ENCODE measurements around the gene TMEM72.

GRCh38 chr10:44974082-44974627 is 63.0 kb downstream of the TMEM72 start:
- TF ChIP-seq, protein P1, sequence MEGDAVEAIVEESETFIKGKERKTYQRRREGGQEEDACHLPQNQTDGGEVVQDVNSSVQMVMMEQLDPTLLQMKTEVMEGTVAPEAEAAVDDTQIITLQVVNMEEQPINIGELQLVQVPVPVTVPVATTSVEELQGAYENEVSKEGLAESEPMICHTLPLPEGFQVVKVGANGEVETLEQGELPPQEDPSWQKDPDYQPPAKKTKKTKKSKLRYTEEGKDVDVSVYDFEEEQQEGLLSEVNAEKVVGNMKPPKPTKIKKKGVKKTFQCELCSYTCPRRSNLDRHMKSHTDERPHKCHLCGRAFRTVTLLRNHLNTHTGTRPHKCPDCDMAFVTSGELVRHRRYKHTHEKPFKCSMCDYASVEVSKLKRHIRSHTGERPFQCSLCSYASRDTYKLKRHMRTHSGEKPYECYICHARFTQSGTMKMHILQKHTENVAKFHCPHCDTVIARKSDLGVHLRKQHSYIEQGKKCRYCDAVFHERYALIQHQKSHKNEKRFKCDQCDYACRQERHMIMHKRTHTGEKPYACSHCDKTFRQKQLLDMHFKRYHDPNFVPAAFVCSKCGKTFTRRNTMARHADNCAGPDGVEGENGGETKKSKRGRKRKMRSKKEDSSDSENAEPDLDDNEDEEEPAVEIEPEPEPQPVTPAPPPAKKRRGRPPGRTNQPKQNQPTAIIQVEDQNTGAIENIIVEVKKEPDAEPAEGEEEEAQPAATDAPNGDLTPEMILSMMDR (conservative IDR thresholded peaks at IDR 0.05; ENCODE audit: low read depth, low read length), result no peak
- no peak for TF ChIP-seq EZH2phosphoT487 (IDR thresholded peaks at IDR 0.05; ENCODE audit: borderline replicate concordance, low read length)

Data from PC-3 (cell line).